IMR-90 (cell line): Measurements from ENCODE around the gene RAB6D. TPM values are rescaled to one million over a fixed set of nuclear protein-coding genes. Genes with fewer than 3 reads are reported as not detected.

Experiments used
- ATAC-seq: fragments of 200-7000 bp; cut with Tn5 transposase; 2 replicates; pipeline ENCODE4 v1.9.1; 2020; ENCODE audit warnings: low read depth, mild to moderate bottlenecking, moderate library complexity
- BruUV-seq: library from RNA; stranded (reverse); fragments of 400-500 nt; replicated peaks from 2 replicates; lab custom pipeline; 2021; lab: Mats Ljungman, UMichigan
- CTCF ChIA-PET: fragments of 300-600 bp; formaldehyde crosslinking; extraction: SDS; loops from one replicate; lab custom pipeline; 2021; ENCODE audit warnings: antibody characterized with exemption; lab: Yijun Ruan, JAX
- POLR2A ChIA-PET: fragments of 300-600 bp; sonication (Branson Sonifier 250); formaldehyde crosslinking; loops from one replicate; lab custom pipeline; 2022; ENCODE audit warnings: antibody characterized with exemption; ENCODE audit not compliant: unreplicated experiment; lab: Charles Lee
- DNase-seq: peaks from one replicate; pipeline ENCODE4 v3.0.0; 2013
- H2AFZ ChIP-seq: replicated peaks from 2 replicates; pipeline ENCODE3; 2013; ENCODE audit warnings: low read length, mild to moderate bottlenecking; ENCODE audit not compliant: poor library complexity
- H2AK5ac ChIP-seq: 2 replicates; pipeline ENCODE4 v1.6.1; 2013; ENCODE audit warnings: low read depth, low read length, inconsistent platforms
- H2AK9ac ChIP-seq: replicated peaks from 2 replicates; pipeline ENCODE3; 2013; ENCODE audit warnings: mild to moderate bottlenecking, low read depth, low read length, moderate library complexity; ENCODE audit not compliant: poor library complexity
- H2BK120ac ChIP-seq: 2 replicates; pipeline ENCODE4 v1.6.1; 2013; ENCODE audit warnings: low read depth, low read length, inconsistent platforms
- H2BK15ac ChIP-seq: 3 replicates; pipeline ENCODE4 v1.6.1; 2013; ENCODE audit warnings: low read depth, low read length, inconsistent platforms
- H2BK20ac ChIP-seq: 2 replicates; pipeline ENCODE4 v1.6.1; 2013; ENCODE audit warnings: low read depth, mild to moderate bottlenecking, inconsistent platforms, low read length, moderate library complexity
- H2BK5ac ChIP-seq: 2 replicates; pipeline ENCODE4 v1.6.1; 2013; ENCODE audit warnings: mild to moderate bottlenecking, low read depth, low read length, inconsistent platforms; ENCODE audit not compliant: poor library complexity, severe bottlenecking
- H3K14ac ChIP-seq: replicated peaks from 2 replicates; pipeline ENCODE4 v1.6.1; 2013; ENCODE audit warnings: low read depth, low read length, inconsistent platforms
- H3K18ac ChIP-seq: 2 replicates; pipeline ENCODE4 v1.6.1; 2013; ENCODE audit warnings: low read depth, low read length, control low read depth
- H3K23ac ChIP-seq: 2 replicates; pipeline ENCODE4 v1.6.1; 2013; ENCODE audit warnings: low read depth, low read length, inconsistent platforms
- H3K27ac ChIP-seq: 2 replicates; pipeline ENCODE4 v1.5.1; 2013; ENCODE audit warnings: mild to moderate bottlenecking, control low read depth, low read length; ENCODE audit not compliant: insufficient read depth
- H3K27me3 ChIP-seq: 2 replicates; pipeline ENCODE4 v1.6.1; 2013; ENCODE audit warnings: low read length; ENCODE audit not compliant: control insufficient read depth, insufficient read depth
- H3K36me3 ChIP-seq: 2 replicates; pipeline ENCODE4 v1.6.1; 2013; ENCODE audit warnings: low read length, mixed read lengths; ENCODE audit not compliant: control insufficient read depth, insufficient read depth
- H3K4ac ChIP-seq: 2 replicates; pipeline ENCODE4 v1.6.1; 2013; ENCODE audit warnings: low read depth, low read length, inconsistent platforms
- H3K4me1 ChIP-seq: 2 replicates; pipeline ENCODE4 v1.6.1; 2013; ENCODE audit warnings: low read length, mixed read lengths; ENCODE audit not compliant: control insufficient read depth, insufficient read depth
- H3K4me2 ChIP-seq: 2 replicates; pipeline ENCODE4 v1.6.1; 2013; ENCODE audit warnings: low read depth, mild to moderate bottlenecking, control low read depth, low read length, moderate library complexity
- H3K4me3 ChIP-seq: 2 replicates; pipeline ENCODE4 v1.5.1; 2013; ENCODE audit warnings: low read depth, mild to moderate bottlenecking, control low read depth, low read length, moderate library complexity; ENCODE audit not compliant: insufficient read depth
- H3K56ac ChIP-seq: 2 replicates; pipeline ENCODE4 v1.6.1; 2013; ENCODE audit warnings: low read length, inconsistent platforms; ENCODE audit not compliant: insufficient read depth; ENCODE audit errors: extremely low read depth
- H3K79me1 ChIP-seq, 2 experiments: 2 replicates each; pipeline ENCODE4 v1.6.1; 2013; ENCODE audit warnings: low read length in 2 of 2, inconsistent platforms in 1 of 2, low read depth in 1 of 2
- H3K9ac ChIP-seq: 2 replicates; pipeline ENCODE4 v1.6.1; 2013; ENCODE audit warnings: low read depth, low read length, control low read depth
- H3K9me1 ChIP-seq: 2 replicates; pipeline ENCODE4 v1.6.1; 2013; ENCODE audit warnings: low read length, inconsistent platforms; ENCODE audit not compliant: insufficient read depth
- H3K9me3 ChIP-seq: 2 replicates; pipeline ENCODE4 v1.6.1; 2013; ENCODE audit warnings: low read length; ENCODE audit not compliant: control insufficient read depth, insufficient read depth
- H4K20me1 ChIP-seq: 2 replicates; pipeline ENCODE4 v1.6.1; 2013; ENCODE audit warnings: low read length, inconsistent platforms; ENCODE audit not compliant: insufficient read depth
- H4K5ac ChIP-seq: 2 replicates; pipeline ENCODE4 v1.6.1; 2013; ENCODE audit warnings: mild to moderate bottlenecking, low read depth, low read length, control low read depth
- H4K8ac ChIP-seq, 2 experiments: 2 replicates each; pipeline ENCODE4 v1.6.1; 2013; ENCODE audit warnings: low read depth in 2 of 2, low read length in 2 of 2, control low read depth in 1 of 2, inconsistent platforms in 1 of 2
- H4K91ac ChIP-seq: 2 replicates; pipeline ENCODE4 v1.6.1; 2013; ENCODE audit warnings: low read depth, low read length, inconsistent platforms; ENCODE audit not compliant: insufficient read depth
- MAFK ChIP-seq: IDR thresholded peaks from 2 replicates; pipeline ENCODE4 v1.6.1; 2012; ENCODE audit warnings: low read depth, low read length, improper control_type of control experiment
- RCOR1 ChIP-seq: IDR thresholded peaks from 2 replicates; pipeline ENCODE4 v1.6.1; 2012; ENCODE audit warnings: mild to moderate bottlenecking, low read length, improper control_type of control experiment; ENCODE audit not compliant: insufficient replicate concordance
- WGBS, 2 experiments: methylation state at CpG; one replicate each; pipeline versions ENCODE4 v1.1.5 to v1.1.7; 2013; ENCODE audit warnings: missing lambda C conversion rate in 2 of 2; ENCODE audit not compliant: insufficient read length in 1 of 2; ENCODE audit errors: extremely low coverage in 2 of 2; 5-methylcytosine and 5-hydroxymethylcytosine counted together
- dilution Hi-C: fragments of 300-500 bp; cut with HindIII; formaldehyde crosslinking; loops from one replicate; pipeline ENCODE4 v1.14.3; 2018; ENCODE audit warnings: low sequenced_read_pairs; ENCODE audit not compliant: unreplicated experiment
- in situ Hi-C: fragments of 300-500 bp; cut with MboI; formaldehyde crosslinking; loops from 3 replicates; pipeline ENCODE4 v1.14.3; 2019; ENCODE audit warnings: low sequenced_read_pairs, inconsistent platforms, mixed read lengths
- intact Hi-C: fragments of 100-400 bp; cut with micrococcal nuclease; formaldehyde crosslinking; loops from 2 replicates; pipeline ENCODE4 v1.10.0; 2022
- polyA plus RNA-seq, 3 experiments: library from polyadenylated mRNA; depleted of rRNA; stranded (reverse); fragments of >200 nt; gene quantifications; 2 replicates each; pipeline ENCODE4 v1.2.3, GENCODE V29; 2012; ENCODE audit warnings: low replicate concordance in 1 of 3
- total RNA-seq: library from RNA; depleted of rRNA; stranded (reverse); fragments of >200 nt; gene quantifications from 2 replicates; pipeline ENCODE4 v1.2.3, GENCODE V29; 2012

The RAB6D gene
- total and polyA plus RNA-seq, 2 of the 4 experiments (the other 2 are of a cell fraction): not detected

DNA sequence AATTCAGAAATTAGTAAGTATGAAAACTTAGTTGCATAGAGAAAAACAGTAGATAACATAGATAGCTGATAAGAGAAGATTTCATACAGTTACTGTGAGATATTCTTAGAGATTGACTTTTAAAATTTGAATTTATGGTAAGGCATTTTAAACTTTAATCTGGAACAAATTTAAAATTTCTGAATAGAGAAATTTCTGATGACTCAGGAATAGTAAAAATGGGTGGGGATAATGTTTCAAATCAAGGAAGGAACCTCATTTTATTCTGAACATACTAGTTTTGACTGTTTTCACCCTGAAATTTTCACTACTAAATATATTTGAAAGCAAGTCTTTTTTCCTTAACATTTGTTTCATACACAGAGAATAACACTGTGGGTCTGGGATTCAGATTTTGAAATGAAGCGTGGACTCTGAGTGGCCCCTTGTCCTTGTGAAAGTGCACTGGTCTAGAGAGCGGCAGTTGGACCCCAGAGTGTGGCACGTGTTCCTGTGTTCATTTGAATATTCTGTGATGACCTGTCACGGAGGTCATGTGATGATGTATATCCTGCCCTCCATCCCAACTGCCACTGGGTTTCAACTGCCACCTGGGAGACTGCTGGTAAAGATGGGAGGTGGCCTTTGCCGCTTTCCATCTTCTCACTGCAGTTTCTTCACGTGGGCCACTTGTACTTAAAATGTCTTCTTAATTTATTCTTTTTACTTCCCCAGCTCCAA, 38.5 kb upstream of the RAB6D start:
- Histone ChIP-seq H3K79me1 (no peaks in the 10 kb centered on the region), H3K27me3 (peaks cover 9% of the 10 kb centered on the region; the same call in 1 of the 2 replicates), H3K18ac (no peak overlapping the region), H2BK20ac (no peak overlapping the region), H3K4me3 (no peak overlapping the region), H3K9ac (no peak overlapping the region), H2AK5ac (no peak overlapping the region), H3K9me1 (no peaks in the 10 kb centered on the region), H2AFZ (no peak overlapping the region), H3K56ac (no peak overlapping the region), H2BK15ac (no peak overlapping the region), H3K4me2 (no peak overlapping the region), H3K27ac (no peak overlapping the region), H3K4me1 (no peaks in the 10 kb centered on the region), H3K36me3 (no peaks in the 10 kb centered on the region), H4K20me1 (no peaks in the 10 kb centered on the region), H4K8ac (no peak overlapping the region), H4K91ac (no peak overlapping the region), H3K9me3 (no peaks in the 10 kb centered on the region), H3K4ac (no peak overlapping the region), H2BK5ac (no peak overlapping the region), H4K5ac (no peak overlapping the region), H3K14ac (no peak overlapping the region), H3K23ac (no peak overlapping the region), H2BK120ac (no peak overlapping the region), H2AK9ac (no peak overlapping the region)
- DNase-seq (no peak), ATAC-seq (no peak)
- BruUV-seq: no TSS peak
- POLR2A ChIA-PET: no interaction called here
- peak; percentile 27; the same call in 1 of the 2 replicates for TF ChIP-seq MAFK
- TF ChIP-seq RCOR1: no peak
- WGBS, 2 experiments: no CpG with 5 or more reads among the region's 6 CpGs
- intact Hi-C loops: no loop called here
- dilution Hi-C loops: no loop called here
- CTCF ChIA-PET: no interaction called here
- in situ Hi-C loops: loop anchor here (25.0 kb wide), 1 partner anchor 410 kb away; no protein-coding TSS in a partner anchor
